Measurements from ENCODE around the gene KCNN3.

KCNN3 gene

GRCh38 chr1:154716614-154717527, 153.2 kb downstream of the KCNN3 start:
- Histone ChIP-seq H3K27me3 (ENCODE audit: control insufficient read depth, insufficient read depth, low read length) (no peaks in the 10 kb centered on the region), H3K36me3 (ENCODE audit: control insufficient read depth, insufficient read depth, low read length) (no peaks in the 10 kb centered on the region), H3K4me3 (ENCODE audit: low read depth, low read length) (no peak overlapping the region), H3K4me1 (ENCODE audit: control insufficient read depth, insufficient read depth, low read length) (no peaks in the 10 kb centered on the region), H3K9ac (ENCODE audit: low read depth, low read length) (no peak overlapping the region), H3K9me3 (ENCODE audit: control insufficient read depth, insufficient read depth, low read length) (no peaks in the 10 kb centered on the region)

- H3K9me3 ChIP-seq (ENCODE audit: control insufficient read depth, insufficient read depth, low read length), result no peaks in the 10 kb centered on the region
- H3K27me3 ChIP-seq (ENCODE audit: control insufficient read depth, insufficient read depth, low read length), result no peaks in the 10 kb centered on the region
- no peak overlapping the region for H3K9ac ChIP-seq (ENCODE audit: low read depth, low read length)
- H3K36me3 ChIP-seq (ENCODE audit: control insufficient read depth, insufficient read depth, low read length), result no peaks in the 10 kb centered on the region
- H3K4me1 ChIP-seq (ENCODE audit: control insufficient read depth, insufficient read depth, low read length), result no peaks in the 10 kb centered on the region
- H3K4me3 ChIP-seq (ENCODE audit: low read depth, low read length), result no peak overlapping the region
Observed at GRCh38 chr1:154716011-154716410, 154.1 kb downstream of the KCNN3 start.

GRCh38 chr1:154715385-154715784, 154.7 kb downstream of the KCNN3 start:
- no peaks in the 10 kb centered on the region for H3K36me3 ChIP-seq (ENCODE audit: control insufficient read depth, insufficient read depth, low read length)
- H3K9ac ChIP-seq (ENCODE audit: low read depth, low read length), result no peak overlapping the region
- no peaks in the 10 kb centered on the region for H3K4me1 ChIP-seq (ENCODE audit: control insufficient read depth, insufficient read depth, low read length)
- no peaks in the 10 kb centered on the region for H3K9me3 ChIP-seq (ENCODE audit: control insufficient read depth, insufficient read depth, low read length)
- H3K4me3 ChIP-seq (ENCODE audit: low read depth, low read length), result no peak overlapping the region
- H3K27me3 ChIP-seq (ENCODE audit: control insufficient read depth, insufficient read depth, low read length), result no peaks in the 10 kb centered on the region

- no peaks in the 10 kb centered on the region for H3K9me3 ChIP-seq (ENCODE audit: control insufficient read depth, insufficient read depth, low read length)
Observed at GRCh38 chr1:154714638-154715037, 155.4 kb downstream of the KCNN3 start.

GRCh38 chr1:154714052-154714623, 155.9 kb downstream of the KCNN3 start:
- H3K36me3 ChIP-seq (ENCODE audit: control insufficient read depth, insufficient read depth, low read length), result no peaks in the 10 kb centered on the region
- H3K27me3 ChIP-seq (ENCODE audit: control insufficient read depth, insufficient read depth, low read length), result no peaks in the 10 kb centered on the region
- no peak overlapping the region for H3K9ac ChIP-seq (ENCODE audit: low read depth, low read length)
- H3K9me3 ChIP-seq (ENCODE audit: control insufficient read depth, insufficient read depth, low read length), result no peaks in the 10 kb centered on the region
- H3K4me3 ChIP-seq (ENCODE audit: low read depth, low read length), result no peak overlapping the region
- H3K4me1 ChIP-seq (ENCODE audit: control insufficient read depth, insufficient read depth, low read length), result no peaks in the 10 kb centered on the region

More at GRCh38 chr1:154714638-154715037, 155.4 kb downstream of the KCNN3 start:
- H3K36me3 ChIP-seq (ENCODE audit: control insufficient read depth, insufficient read depth, low read length), result no peaks in the 10 kb centered on the region
- no peaks in the 10 kb centered on the region for H3K27me3 ChIP-seq (ENCODE audit: control insufficient read depth, insufficient read depth, low read length)
- H3K9ac ChIP-seq (ENCODE audit: low read depth, low read length), result no peak overlapping the region
- no peaks in the 10 kb centered on the region for H3K4me1 ChIP-seq (ENCODE audit: control insufficient read depth, insufficient read depth, low read length)
- H3K4me3 ChIP-seq (ENCODE audit: low read depth, low read length), result no peak overlapping the region

GRCh38 chr1:154713005-154713404, 157.1 kb downstream of the KCNN3 start:
- H3K9me3 ChIP-seq (ENCODE audit: control insufficient read depth, insufficient read depth, low read length), result no peaks in the 10 kb centered on the region
- H3K9ac ChIP-seq (ENCODE audit: low read depth, low read length), result no peak overlapping the region
- no peaks in the 10 kb centered on the region for H3K36me3 ChIP-seq (ENCODE audit: control insufficient read depth, insufficient read depth, low read length)
- no peak overlapping the region for H3K4me3 ChIP-seq (ENCODE audit: low read depth, low read length)
- H3K27me3 ChIP-seq (ENCODE audit: control insufficient read depth, insufficient read depth, low read length), result no peaks in the 10 kb centered on the region
- H3K4me1 ChIP-seq (ENCODE audit: control insufficient read depth, insufficient read depth, low read length), result no peaks in the 10 kb centered on the region

GRCh38 chr1:154712166-154712810, 157.8 kb downstream of the KCNN3 start:
- H3K9me3 ChIP-seq (ENCODE audit: control insufficient read depth, insufficient read depth, low read length), result no peaks in the 10 kb centered on the region
- no peaks in the 10 kb centered on the region for H3K4me1 ChIP-seq (ENCODE audit: control insufficient read depth, insufficient read depth, low read length)
- H3K4me3 ChIP-seq (ENCODE audit: low read depth, low read length), result no peak overlapping the region
- no peaks in the 10 kb centered on the region for H3K27me3 ChIP-seq (ENCODE audit: control insufficient read depth, insufficient read depth, low read length)
- no peak overlapping the region for H3K9ac ChIP-seq (ENCODE audit: low read depth, low read length)
- H3K36me3 ChIP-seq (ENCODE audit: control insufficient read depth, insufficient read depth, low read length), result no peaks in the 10 kb centered on the region

- H3K9me3 ChIP-seq (ENCODE audit: control insufficient read depth, insufficient read depth, low read length), result no peaks in the 10 kb centered on the region
- H3K9ac ChIP-seq (ENCODE audit: low read depth, low read length), result no peak overlapping the region
- no peak overlapping the region for H3K4me3 ChIP-seq (ENCODE audit: low read depth, low read length)
- H3K36me3 ChIP-seq (ENCODE audit: control insufficient read depth, insufficient read depth, low read length), result no peaks in the 10 kb centered on the region
- no peaks in the 10 kb centered on the region for H3K4me1 ChIP-seq (ENCODE audit: control insufficient read depth, insufficient read depth, low read length)
- H3K27me3 ChIP-seq (ENCODE audit: control insufficient read depth, insufficient read depth, low read length), result no peaks in the 10 kb centered on the region
Observed at GRCh38 chr1:154711416-154711815, 158.7 kb downstream of the KCNN3 start.

GRCh38 chr1:154710106-154710505, 160.0 kb downstream of the KCNN3 start:
- no peaks in the 10 kb centered on the region for H3K27me3 ChIP-seq (ENCODE audit: control insufficient read depth, insufficient read depth, low read length)
- no peaks in the 10 kb centered on the region for H3K36me3 ChIP-seq (ENCODE audit: control insufficient read depth, insufficient read depth, low read length)
- no peaks in the 10 kb centered on the region for H3K9me3 ChIP-seq (ENCODE audit: control insufficient read depth, insufficient read depth, low read length)
- H3K4me1 ChIP-seq (ENCODE audit: control insufficient read depth, insufficient read depth, low read length), result no peaks in the 10 kb centered on the region
- H3K9ac ChIP-seq (ENCODE audit: low read depth, low read length), result no peak overlapping the region
- no peak overlapping the region for H3K4me3 ChIP-seq (ENCODE audit: low read depth, low read length)

- no peaks in the 10 kb centered on the region for H3K36me3 ChIP-seq (ENCODE audit: control insufficient read depth, insufficient read depth, low read length)
- no peak overlapping the region for H3K4me3 ChIP-seq (ENCODE audit: low read depth, low read length)
- no peaks in the 10 kb centered on the region for H3K4me1 ChIP-seq (ENCODE audit: control insufficient read depth, insufficient read depth, low read length)
- H3K27me3 ChIP-seq (ENCODE audit: control insufficient read depth, insufficient read depth, low read length), result no peaks in the 10 kb centered on the region
- H3K9me3 ChIP-seq (ENCODE audit: control insufficient read depth, insufficient read depth, low read length), result no peaks in the 10 kb centered on the region
- H3K9ac ChIP-seq (ENCODE audit: low read depth, low read length), result no peak overlapping the region
Observed at GRCh38 chr1:154707901-154708463, 162.1 kb downstream of the KCNN3 start.

GRCh38 chr1:154706851-154707250, 163.2 kb downstream of the KCNN3 start:
- Histone ChIP-seq H3K36me3 (ENCODE audit: control insufficient read depth, insufficient read depth, low read length) (no peaks in the 10 kb centered on the region), H3K9me3 (ENCODE audit: control insufficient read depth, insufficient read depth, low read length) (no peaks in the 10 kb centered on the region), H3K27me3 (ENCODE audit: control insufficient read depth, insufficient read depth, low read length) (no peaks in the 10 kb centered on the region), H3K4me1 (ENCODE audit: control insufficient read depth, insufficient read depth, low read length) (no peaks in the 10 kb centered on the region), H3K4me3 (ENCODE audit: low read depth, low read length) (no peak overlapping the region), H3K9ac (ENCODE audit: low read depth, low read length) (no peak overlapping the region)
